HEK293T (cell line): ENCODE data around the gene ASB3.

Source experiments
- ARNT ChIP-seq: fragments of 450-650 bp; IDR thresholded peaks from 2 replicates; pipeline ENCODE4 v1.6.1; 2017; ENCODE audit warnings: mild to moderate bottlenecking
- BHLHE40 ChIP-seq: fragments of 450-650 bp; IDR thresholded peaks from 2 replicates; pipeline ENCODE4 v1.6.1; 2016; ENCODE audit warnings: mild to moderate bottlenecking, moderate library complexity, borderline replicate concordance
- ELF4 ChIP-seq: fragments of 450-650 bp; IDR thresholded peaks from 2 replicates; pipeline ENCODE4 v1.6.1; 2017; ENCODE audit warnings: antibody characterized with exemption
- FOXA1 ChIP-seq: fragments of 450-650 bp; IDR thresholded peaks from 2 replicates; pipeline ENCODE4 v1.6.1; 2016; ENCODE audit warnings: mild to moderate bottlenecking
- FOXK2 ChIP-seq: fragments of 450-650 bp; IDR thresholded peaks from 2 replicates; pipeline ENCODE4 v1.6.1; 2016; ENCODE audit warnings: mild to moderate bottlenecking
- FOXM1 ChIP-seq: fragments of 450-650 bp; IDR thresholded peaks from 2 replicates; pipeline ENCODE4 v1.6.1; 2017; ENCODE audit warnings: mild to moderate bottlenecking, borderline replicate concordance
- HDGF ChIP-seq: fragments of 450-650 bp; IDR thresholded peaks from 2 replicates; pipeline ENCODE4 v1.6.1; 2017; ENCODE audit warnings: antibody characterized with exemption, borderline replicate concordance
- L3MBTL2 ChIP-seq: fragments of 450-650 bp; conservative IDR thresholded peaks from 2 replicates; pipeline ENCODE4 v1.6.1; 2016; ENCODE audit warnings: mild to moderate bottlenecking
- LEF1 ChIP-seq: fragments of 450-650 bp; IDR thresholded peaks from 2 replicates; pipeline ENCODE4 v1.6.1; 2017; ENCODE audit warnings: mild to moderate bottlenecking, borderline replicate concordance
- NFRKB ChIP-seq: fragments of 450-650 bp; IDR thresholded peaks from 2 replicates; pipeline ENCODE4 v1.6.1; 2016; ENCODE audit warnings: mild to moderate bottlenecking, moderate library complexity
- SP1 ChIP-seq: fragments of 450-650 bp; IDR thresholded peaks from 2 replicates; pipeline ENCODE4 v1.6.1; 2017
- SUZ12 ChIP-seq: fragments of 450-650 bp; IDR thresholded peaks from 2 replicates; pipeline ENCODE4 v1.6.1; 2016; ENCODE audit warnings: mild to moderate bottlenecking
- ZNF384 ChIP-seq: fragments of 450-650 bp; IDR thresholded peaks from 2 replicates; pipeline ENCODE4 v1.6.1; 2016

DNA sequence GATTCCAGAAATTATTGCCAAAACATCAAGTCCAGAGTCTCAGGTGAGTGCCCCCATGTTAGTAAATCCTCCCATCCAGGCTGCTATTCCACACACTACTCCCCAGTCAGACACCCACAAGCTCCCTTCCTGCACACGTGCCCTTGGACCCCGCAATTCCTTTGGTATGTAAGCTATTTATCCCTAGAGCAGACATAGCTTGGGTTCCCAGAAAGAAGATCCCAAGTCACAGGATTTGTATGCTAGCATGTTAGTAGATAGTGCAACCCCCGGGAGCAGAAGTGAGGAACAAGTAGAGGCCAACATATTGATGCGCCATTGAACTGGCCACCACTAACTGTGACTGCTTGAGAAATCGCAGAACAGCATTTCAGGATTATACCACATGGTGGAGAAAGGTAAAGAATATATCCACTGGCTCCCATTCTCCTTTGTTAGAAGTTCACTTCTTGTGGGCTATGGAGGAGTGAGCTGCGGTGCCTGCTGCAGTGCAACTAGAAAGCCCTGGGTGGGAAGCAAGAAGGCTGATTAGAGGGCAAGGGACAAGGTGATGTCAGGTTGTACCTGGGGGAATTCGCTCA, 156.6 kb downstream of the ASB3 start:
- TF ChIP-seq SUZ12 (no peak), ELF4 (no peak), HDGF (no peak), SP1 (no peak), BHLHE40 (no peak), FOXM1 (no peak), ZNF384 (no peak), LEF1 (no peak), NFRKB (no peak), L3MBTL2 (no peak), FOXA1 (no peak), FOXK2 (no peak), ARNT (no peak)
